Activated T-cell treated with anti-CD3 and anti-CD28 coated beads for 1 hour (primary cell): ENCODE measurements around the gene TRAFD1.

Source experiments
- DNase-seq: peaks from one replicate; pipeline ENCODE4 v3.0.0-alpha.2; 2020; ENCODE audit warnings: low read depth

Gene TRAFD1

GRCh38 chr12:112160611-112161010 lies 35.3 kb downstream of the TRAFD1 start:
- DNase-seq, result no peak

- no peak for DNase-seq
These were observed 36.4 kb downstream of the TRAFD1 start for GRCh38 chr12:112161711-112162110.

- no peak for DNase-seq
These were observed 37.0 kb downstream of the TRAFD1 start for GRCh38 chr12:112162241-112162790.

- DNase-seq, result no peak
These were observed 37.7 kb downstream of the TRAFD1 start for GRCh38 chr12:112163056-112163455.

GRCh38 chr12:112163471-112163991 lies 38.2 kb downstream of the TRAFD1 start:
- DNase-seq, result no peak

GRCh38 chr12:112164011-112164660 lies 38.8 kb downstream of the TRAFD1 start:
- no peak for DNase-seq

- DNase-seq, result no peak
These were observed 40.3 kb downstream of the TRAFD1 start for GRCh38 chr12:112165624-112166023.

GRCh38 chr12:112166051-112167015 lies 41.0 kb downstream of the TRAFD1 start:
- DNase-seq, result no peak

GRCh38 chr12:112167031-112167461 lies 41.7 kb downstream of the TRAFD1 start:
- DNase-seq, result no peak

- DNase-seq, result no peak
These were observed 42.6 kb downstream of the TRAFD1 start for GRCh38 chr12:112167718-112168525.

GRCh38 chr12:112168561-112168971 lies 43.2 kb downstream of the TRAFD1 start:
- no peak for DNase-seq

- no peak for DNase-seq
These were observed 44.0 kb downstream of the TRAFD1 start for GRCh38 chr12:112169161-112169872.

- DNase-seq, result no peak
These were observed 44.6 kb downstream of the TRAFD1 start for GRCh38 chr12:112169966-112170365.

GRCh38 chr12:112170376-112170775 lies 45.0 kb downstream of the TRAFD1 start:
- DNase-seq, result no peak

- DNase-seq, result no peak
These were observed 45.7 kb downstream of the TRAFD1 start for GRCh38 chr12:112170971-112171596.

GRCh38 chr12:112172556-112173324 lies 47.4 kb downstream of the TRAFD1 start:
- DNase-seq, result no peak

GRCh38 chr12:112175361-112176155 lies 50.2 kb downstream of the TRAFD1 start:
- DNase-seq, result no peak

GRCh38 chr12:112176321-112177010 lies 51.1 kb downstream of the TRAFD1 start:
- DNase-seq, result no peak
